HG02610 (cell line): ENCODE data around the gene TENM4.

Experiments
- ATAC-seq: cut with Tn5 transposase; IDR thresholded peaks from one replicate; pipeline ENCODE4 v1.9.1; 2021; ENCODE audit warnings: mild to moderate bottlenecking, moderate library complexity; ENCODE audit not compliant: unreplicated experiment

Gene TENM4

GRCh38 chr11:79353706-79354105, 87.1 kb downstream of the TENM4 start:
- no peak for ATAC-seq

DNA sequence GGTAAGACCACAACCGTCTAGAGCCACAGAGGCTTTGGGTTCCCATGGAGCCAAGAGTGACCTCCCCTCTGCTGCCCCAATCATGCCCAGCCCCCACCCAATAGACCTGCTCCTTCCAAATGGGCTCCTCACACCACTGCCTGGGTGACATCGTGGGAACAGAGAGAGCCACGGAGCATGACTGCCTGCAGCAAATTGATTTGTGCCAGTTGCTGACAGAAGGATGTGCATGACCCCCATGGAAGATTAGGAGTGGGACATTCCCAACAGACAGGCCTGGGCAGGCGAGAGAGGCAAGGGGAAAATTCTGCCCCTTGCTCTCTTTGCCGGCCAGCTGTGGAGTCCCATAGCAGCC, 88.5 kb downstream of the TENM4 start:
- ATAC-seq, result no peak

DNA sequence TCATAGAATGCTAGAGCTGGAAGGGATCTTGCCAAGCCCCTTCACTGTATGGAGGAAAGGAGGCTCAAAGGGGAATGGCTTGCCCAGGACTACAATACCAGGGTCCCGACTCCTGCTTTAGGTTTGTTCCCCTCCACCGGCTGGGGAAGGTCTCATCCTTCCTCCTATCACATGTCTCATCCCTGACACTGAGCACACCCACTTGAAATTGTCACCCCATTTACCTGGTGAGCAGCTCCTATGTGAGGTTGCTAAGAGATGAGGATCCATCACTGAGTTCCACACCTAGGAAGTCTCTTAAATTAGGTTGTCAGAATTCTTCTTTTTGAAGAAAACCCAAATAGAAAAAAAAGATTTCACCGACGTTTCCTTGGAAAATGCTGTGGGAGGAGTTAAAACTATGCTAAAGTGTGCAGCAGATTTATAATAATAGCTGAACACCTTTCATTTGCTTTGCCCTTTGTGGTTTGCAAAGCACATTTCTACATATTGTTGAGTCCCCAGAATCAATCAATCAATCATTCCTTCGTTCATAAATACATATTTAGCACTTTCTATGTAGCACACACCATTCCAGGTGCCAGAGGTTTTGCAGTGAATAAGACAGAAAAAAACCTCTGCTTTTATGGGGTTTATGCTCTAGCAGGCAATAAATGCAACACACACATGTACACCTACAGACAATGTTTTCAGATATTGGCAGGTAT, 91.7 kb downstream of the TENM4 start:
- ATAC-seq, result no peak

DNA sequence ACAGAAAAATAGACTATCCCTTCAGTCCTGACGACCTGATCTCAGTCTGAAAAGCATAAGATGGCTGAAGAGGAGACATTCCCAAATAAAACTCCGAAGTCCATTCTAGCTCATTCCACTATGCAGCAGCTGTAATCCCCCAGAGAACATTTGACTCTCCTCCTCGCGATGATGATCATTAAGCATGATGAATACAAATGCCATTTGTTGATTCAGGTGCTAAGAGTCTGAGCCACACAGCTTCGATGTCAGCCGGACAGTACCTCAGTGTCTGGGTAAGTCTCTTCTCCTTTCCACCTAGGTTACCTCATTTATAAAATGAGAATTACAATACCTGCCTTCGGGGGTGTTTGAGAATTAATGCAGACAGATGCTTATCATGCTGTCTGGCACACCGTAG, 94.8 kb downstream of the TENM4 start:
- no peak for ATAC-seq

GRCh38 chr11:79344753-79345294, 96.0 kb downstream of the TENM4 start:
- no peak for ATAC-seq

DNA sequence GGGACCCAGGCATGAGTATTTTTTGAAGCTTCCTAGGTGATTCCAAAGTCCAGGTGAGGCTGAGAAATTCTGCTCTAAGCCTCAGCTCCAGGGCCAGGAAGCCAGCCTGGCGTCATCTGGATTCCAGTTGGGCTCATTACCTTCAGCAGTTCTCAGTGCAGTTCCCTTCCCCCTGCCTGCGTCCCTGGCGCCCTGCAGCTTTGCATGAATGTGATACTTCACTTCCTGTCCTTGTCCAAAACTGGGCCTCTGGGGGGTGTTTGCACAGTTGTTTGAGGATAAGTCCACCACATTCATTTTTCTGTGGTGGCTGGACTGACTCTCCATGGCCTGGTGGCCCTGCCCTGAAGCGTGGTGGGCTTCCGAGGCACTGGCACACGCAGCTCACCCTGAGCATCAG, 98.1 kb downstream of the TENM4 start:
- no peak for ATAC-seq

DNA sequence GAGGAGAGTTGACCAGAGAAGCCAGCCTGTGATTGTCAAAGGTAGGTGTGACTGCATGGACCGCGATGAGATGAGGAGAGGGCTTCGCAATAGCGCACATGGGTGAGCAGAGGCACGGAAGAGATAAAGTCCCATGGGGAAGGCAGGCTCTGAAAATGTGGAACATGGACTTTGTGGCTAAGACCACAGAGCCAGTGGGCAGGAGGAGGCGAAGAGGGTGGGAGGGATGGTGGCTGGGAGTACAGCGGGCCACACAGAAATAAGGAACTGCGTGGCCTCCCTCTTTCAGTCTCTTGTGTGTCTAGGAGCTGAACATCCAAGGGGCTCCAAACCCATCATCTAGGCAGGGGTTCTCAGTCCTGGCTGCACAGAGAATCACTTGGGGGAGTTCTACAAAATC, 98.6 kb downstream of the TENM4 start:
- no peak for ATAC-seq

DNA sequence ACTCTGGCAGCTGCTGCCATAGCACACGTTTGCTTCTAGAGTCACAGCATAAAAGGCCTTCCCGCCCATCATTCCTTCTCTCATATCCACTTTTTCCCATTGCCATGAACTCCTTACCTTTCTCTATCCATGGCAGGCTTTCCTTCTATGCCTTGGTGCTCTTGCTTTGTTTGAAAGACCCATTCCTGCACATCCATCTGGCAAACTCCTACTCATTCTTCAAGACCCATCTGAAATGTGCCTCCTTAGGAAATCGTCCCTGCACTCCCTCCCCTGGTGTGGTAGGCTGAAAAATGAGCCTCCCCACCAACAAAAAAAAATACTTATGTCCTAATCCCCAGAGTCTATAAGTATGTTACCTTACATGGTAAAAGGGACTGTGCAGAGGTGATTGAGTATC, 100.3 kb downstream of the TENM4 start:
- no peak for ATAC-seq

- no peak for ATAC-seq
Observed at GRCh38 chr11:79336797-79337517, 103.9 kb downstream of the TENM4 start.

- ATAC-seq, result no peak
Observed at GRCh38 chr11:79335681-79336080, 105.1 kb downstream of the TENM4 start.

GRCh38 chr11:79333355-79333754, 107.5 kb downstream of the TENM4 start:
- no peak for ATAC-seq

DNA sequence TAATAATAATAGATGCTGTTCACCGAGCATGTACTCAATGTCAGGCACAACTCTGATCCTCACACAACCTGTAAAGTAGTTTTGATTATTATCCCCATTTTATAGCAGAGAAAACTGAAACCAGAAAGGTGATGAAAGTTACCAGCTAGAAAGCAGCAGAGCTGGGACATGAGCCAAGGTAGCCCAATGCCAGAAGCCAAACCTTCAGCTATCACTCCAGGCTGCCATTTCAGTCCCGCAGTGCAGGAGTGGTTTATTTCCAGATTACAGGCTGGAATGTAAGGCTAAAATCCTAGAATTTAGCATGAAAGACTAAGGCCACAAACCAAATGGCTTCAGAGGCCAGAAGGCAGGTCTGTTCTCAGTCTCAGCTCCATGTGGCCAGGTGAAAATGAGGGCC, 108.8 kb downstream of the TENM4 start:
- no peak for ATAC-seq

GRCh38 chr11:79331203-79331901, 109.5 kb downstream of the TENM4 start:
- no peak for ATAC-seq

GRCh38 chr11:79330651-79331050, 110.2 kb downstream of the TENM4 start:
- ATAC-seq, result no peak

GRCh38 chr11:79329561-79329960, 111.3 kb downstream of the TENM4 start:
- no peak for ATAC-seq

- no peak for ATAC-seq
Observed at GRCh38 chr11:79328402-79328801, 112.4 kb downstream of the TENM4 start.

DNA sequence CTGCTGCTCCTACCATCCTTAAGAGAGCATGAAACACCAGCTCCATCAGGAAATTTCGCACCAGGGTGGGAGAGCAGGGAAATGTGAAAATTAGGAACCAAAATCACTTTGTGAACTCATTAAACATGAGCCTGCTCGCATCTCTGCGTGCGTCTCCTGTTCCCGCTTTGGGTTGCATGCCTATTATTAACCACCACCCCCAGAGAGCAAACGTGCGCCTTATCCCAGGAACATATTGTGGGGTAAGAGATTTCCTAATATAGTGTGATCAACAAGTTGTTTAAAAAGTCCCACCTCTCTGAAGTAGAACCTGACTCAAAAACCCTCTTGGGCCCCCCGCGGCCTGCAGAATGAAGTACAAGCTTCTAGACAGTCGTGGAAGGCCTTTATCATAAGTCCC, 115.0 kb downstream of the TENM4 start:
- ATAC-seq, result no peak

GRCh38 chr11:79321263-79321662, 119.6 kb downstream of the TENM4 start:
- no peak for ATAC-seq

DNA sequence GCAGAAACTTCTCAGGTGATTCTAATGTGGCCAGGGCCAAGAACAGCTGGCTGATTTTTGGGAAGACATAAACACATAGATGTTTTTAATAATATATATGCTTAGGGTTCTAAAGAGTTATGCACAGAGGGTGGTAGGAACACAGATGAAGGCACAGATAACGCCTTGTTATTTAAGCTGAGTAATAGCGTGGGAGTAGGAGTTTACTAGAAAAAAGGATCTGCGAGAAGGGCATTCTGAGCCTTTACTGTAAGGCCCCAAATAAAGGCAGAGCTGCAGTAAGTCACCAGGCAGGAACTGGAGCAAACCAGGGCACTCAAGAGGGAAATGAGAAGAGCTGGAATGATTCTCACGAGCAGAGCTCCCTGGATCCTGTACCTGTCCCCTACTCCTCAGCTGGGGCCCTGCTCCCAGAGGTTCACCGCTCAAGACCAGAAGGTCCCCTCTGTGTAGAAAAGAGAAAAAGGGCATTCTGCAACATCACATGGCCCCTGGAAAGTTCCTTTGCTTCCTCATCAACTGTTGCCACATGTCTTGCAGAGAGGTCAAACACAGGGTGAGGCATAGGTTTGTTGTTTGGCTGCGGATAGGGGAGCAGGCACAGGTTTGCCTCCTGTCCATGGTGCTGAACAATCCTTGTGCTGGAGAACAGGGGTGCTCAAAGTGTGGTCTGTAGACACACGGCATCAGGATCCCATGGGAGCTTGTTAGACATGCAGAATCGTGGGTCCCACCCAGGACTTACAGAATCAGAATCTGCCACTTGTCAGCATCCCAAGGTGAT, 125.7 kb downstream of the TENM4 start:
- no peak for ATAC-seq

- ATAC-seq, result no peak
Observed at GRCh38 chr11:79313530-79313913, 127.3 kb downstream of the TENM4 start.
